NCI-H1417 (cell line): ENCODE measurements around the gene AOPEP.

Source experiments
- DNase-seq, 3 experiments: peaks; one replicate each; lab custom pipeline; 2025; lab: John Stamatoyannopoulos, UW

The AOPEP gene

GRCh38 chr9:94896512-94896911, 170.0 kb downstream of the AOPEP start:
- no peak for DNase-seq

DNA sequence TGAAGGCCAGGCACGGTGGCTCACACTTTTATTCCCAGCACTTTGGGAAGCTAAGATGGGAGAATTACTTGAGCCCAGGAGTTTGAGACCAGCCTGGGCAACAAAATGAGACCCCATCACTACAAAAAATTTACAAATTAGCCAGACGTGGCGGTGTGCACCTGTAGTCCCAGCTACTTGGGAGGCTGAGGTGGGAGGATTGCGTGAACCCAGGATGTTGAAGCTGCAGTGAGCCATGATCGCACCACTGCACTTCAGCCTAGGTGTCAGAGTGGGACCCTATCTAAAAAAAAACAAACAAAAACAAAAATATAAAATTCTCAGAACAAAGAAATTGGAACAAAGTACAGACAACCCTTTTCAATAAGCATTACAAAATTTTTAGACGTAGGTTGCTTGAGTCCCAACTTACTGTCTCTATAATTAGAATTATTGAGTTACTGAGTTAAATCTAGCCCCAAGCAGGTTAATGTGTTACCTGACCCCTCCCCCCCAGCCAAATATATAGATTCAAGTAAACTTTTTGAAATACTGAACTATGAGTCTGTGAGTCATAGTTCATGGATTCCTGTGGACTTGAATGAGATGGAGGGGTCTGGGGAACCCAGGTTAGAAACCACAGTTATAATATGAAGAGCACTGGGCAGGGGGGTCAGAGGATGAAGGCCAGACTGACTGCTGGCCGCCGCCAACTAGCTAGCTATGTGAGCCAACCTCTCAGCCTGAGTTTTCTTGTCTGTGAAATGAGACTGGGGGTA, 173.1 kb downstream of the AOPEP start:
- DNase-seq, result no peak

- DNase-seq, result no peak
Observed at GRCh38 chr9:94900222-94901018, 173.9 kb downstream of the AOPEP start.

DNA sequence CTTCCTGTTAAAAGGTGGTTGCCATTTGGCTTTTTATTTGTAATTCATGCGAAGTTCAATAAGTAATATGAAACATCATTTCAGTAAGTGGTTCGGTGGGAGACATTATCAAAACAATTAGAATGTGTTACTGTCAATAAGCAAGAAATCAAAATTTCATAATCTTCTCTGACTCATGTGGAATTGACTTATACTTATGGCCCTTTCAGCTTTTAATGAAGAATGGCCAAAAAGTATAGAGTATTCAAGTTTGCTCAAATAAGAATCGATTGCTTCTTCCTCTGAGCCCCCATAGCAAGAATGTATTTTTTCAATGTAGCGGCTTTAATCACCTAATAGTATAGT, 174.5 kb downstream of the AOPEP start:
- DNase-seq, result no peak

DNA sequence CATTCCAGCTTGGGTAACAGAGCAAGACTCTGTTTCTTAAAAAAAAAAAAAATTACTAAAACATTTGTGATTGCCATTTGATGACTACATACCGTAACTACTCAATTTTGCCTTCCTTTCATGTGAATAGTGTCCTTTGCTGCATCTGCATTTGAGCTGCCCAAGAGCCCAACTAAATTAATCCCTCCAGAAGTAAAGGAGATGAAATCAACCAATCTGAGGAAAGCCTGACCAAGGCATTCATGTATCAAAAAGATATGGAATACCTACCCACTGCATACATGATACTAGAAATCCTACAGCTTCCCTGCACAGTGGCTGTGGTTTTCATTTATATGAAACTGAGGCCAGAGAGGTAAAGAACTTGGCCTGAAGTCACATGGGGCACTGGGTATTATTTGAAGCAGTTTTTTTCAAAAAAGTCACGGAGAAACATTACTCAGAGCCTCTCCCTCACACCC, 177.5 kb downstream of the AOPEP start:
- DNase-seq, result no peak

- peak in 1 of 3 experiments; percentile 52 for DNase-seq
Observed at GRCh38 chr9:94904806-94905205, 178.3 kb downstream of the AOPEP start.

- peak in 1 of 3 experiments; percentile 67 for DNase-seq
Observed at GRCh38 chr9:94905606-94906005, 179.1 kb downstream of the AOPEP start.

DNA sequence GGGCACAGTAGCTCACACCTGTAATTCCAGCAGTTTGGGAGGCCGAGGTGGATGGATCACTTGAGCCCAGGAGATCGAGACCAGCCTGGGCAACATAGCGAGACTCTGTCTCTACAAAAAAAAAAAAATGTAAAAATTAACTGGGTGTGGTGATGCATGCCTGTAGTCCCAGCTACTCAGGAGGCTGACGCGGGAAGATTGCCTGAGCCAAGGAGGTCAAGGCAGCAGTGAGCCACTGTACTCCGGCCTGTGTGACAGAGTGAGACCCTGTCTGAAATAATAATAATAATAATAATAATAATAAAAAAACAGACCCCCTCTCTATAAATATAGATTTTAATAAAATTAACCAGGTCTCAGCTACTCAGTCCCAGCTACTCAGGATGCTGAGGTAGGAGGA, 179.7 kb downstream of the AOPEP start:
- DNase-seq, result no peak

DNA sequence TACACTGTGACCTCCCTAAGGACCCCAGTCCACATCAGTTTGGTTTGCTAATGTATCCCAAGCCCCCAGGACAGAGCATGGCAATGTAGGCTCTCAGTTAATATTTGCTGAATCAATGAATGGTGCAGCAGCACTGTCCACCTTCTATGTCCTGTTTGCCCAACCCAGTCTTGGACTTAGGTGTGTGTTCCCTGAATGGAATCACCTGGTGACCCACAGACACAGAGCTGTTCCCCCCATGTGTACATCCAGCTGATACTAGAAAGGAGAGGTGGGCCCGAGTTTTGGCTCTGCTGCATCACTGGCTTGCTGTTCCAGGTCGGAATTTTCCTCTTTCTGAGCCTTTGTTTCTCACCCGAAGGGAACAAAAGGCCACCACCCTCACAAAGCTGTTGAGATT, 180.2 kb downstream of the AOPEP start:
- no peak for DNase-seq

GRCh38 chr9:94907264-94907936, 180.9 kb downstream of the AOPEP start:
- DNase-seq, result no peak

GRCh38 chr9:94908011-94908563, 181.6 kb downstream of the AOPEP start:
- peak in 1 of 3 experiments; percentile 27 for DNase-seq

- DNase-seq, result peak in 2 of 3 experiments; percentile 73 to 92
Observed at GRCh38 chr9:94908583-94909249, 182.2 kb downstream of the AOPEP start.

DNA sequence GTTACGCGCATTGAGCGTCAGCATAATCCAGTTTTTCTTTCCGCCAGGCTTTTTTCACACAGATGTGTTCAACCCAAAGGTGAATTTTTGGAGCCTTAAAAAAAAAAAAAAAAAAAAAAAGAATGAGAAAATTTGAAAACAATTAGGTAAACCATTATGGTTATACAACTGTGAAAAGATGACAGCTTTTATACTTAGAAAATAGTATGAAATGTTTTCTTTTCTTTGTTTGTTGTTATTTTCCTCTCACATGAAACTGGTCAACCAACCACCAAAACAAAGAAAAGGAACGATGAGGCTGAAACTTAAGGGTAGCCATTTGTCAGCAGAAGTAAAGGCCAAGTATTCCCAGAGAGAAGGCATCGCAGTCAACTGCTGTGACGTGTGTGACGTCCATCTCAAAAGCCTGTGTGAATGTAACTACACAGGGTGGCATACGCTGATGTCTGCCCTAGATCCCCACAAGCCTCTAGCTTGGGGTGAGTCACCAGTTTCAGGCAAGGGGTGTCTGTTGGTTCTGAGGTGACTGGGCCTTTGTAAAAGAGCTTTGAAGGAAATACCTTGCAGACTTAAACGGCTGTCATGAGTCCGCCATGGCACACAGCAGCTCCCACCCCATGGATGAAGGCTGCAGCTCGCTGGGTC, 182.9 kb downstream of the AOPEP start:
- DNase-seq, result no peak

DNA sequence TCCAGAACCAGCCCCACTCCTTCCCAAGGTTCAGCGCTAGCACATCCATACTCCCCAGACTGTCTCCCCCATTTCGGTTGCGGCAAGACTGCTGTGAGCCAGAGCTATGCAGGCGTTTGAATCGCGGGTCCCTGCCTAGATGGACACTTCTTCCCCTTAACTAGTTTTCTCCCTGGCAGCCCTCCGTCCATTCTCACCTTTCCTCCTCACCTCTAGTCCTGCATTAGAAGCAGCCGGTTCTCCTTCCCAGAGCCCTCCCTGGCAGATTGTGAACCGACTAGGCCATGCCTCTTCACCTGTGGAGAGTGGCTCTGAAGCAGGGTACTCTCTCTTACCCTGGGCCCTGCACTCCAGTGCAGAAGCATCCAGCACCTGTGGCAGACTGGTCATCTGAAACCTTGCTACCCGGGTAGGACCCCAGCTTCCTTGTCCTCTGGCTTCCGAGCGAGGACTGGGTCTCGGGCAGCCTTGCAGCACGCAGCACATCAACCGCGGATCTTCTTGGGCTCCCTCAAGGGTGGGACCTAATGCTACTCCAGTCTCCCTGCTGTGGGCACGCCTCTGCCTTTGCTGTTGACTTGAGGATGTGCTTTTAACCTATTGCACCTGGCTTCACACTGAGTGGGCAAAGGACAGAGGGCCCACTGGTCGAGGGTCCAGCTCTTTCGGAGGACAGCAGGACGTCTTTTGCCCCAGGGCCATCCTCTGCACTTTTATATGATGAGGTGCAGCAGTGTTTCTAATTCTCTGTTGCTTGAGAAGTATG, 183.6 kb downstream of the AOPEP start:
- no peak for DNase-seq

DNA sequence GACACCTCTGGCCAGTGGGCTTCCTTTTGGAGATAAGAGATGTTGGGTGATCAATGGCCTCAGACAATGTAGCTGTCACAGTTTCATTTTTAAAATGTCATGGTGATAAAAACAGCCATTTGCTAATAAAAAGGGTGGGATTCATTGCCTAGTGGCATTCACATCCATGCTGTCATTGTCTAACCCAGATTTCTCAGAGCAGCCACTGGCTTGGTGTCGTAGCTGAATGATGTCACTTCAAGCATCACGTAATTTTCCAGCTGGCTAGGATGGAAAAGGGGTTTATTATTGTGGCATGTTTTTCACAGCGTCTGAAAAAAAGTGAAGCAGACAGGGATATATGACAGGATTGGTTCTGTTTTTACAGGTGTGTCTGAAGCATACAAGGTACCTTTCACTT, 184.7 kb downstream of the AOPEP start:
- DNase-seq, result peak in 1 of 3 experiments; percentile 28

DNA sequence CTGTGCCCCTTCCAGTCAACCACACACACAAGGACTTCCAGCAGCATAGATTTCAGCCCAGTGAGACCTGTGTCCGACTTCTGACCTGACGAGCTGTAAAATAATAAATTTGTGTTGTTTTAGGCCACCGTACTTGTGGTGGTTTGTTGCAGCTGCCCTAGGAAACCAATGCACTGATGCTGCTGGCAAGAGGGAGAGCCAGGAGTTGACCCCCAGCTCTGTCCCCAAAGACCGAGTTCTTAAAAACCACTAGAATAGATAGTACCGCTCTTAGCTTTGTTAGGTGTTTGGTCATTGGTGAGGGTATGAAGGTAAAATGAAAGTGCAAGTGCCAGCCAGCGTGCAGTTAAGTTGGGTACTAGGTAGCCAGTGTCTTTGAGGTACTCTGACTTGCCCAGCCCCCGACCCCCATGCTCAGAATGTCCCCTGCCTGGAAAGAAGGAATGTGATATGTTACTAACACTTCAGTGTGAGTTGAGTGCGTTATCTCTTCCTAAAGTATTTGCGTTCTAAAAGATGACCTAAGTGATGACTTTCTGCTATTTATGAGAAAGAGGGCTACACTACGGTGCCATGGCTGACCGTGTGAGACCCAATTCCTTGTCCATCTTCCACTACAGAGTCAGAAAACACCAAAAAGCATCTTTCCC, 185.6 kb downstream of the AOPEP start:
- no peak for DNase-seq

DNA sequence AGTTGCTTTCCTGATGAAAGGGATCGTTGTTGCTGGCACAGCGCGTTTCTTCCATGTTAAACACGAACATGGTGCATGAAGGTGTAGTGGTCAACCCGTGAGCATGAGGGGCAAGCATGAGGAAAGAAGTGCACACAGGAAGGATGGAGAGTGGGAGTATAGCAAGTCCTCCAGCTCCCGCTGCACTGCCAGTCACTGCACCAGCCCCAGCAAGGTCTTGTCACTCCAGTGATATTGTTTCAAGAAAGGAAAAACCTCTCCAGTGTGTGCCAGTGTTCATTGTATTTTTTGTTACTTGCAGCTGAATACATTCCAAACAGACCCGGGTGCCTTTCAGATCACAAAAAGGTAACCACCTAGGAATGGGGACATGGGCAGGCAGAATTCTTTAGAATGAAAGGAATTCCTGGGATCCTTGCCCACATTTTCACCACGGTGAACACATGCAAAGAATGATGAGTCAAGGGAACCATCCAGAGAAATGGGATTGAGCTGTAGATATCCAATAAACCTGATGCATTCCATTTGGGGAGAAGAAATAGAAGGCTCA, 186.3 kb downstream of the AOPEP start:
- no peak for DNase-seq

DNA sequence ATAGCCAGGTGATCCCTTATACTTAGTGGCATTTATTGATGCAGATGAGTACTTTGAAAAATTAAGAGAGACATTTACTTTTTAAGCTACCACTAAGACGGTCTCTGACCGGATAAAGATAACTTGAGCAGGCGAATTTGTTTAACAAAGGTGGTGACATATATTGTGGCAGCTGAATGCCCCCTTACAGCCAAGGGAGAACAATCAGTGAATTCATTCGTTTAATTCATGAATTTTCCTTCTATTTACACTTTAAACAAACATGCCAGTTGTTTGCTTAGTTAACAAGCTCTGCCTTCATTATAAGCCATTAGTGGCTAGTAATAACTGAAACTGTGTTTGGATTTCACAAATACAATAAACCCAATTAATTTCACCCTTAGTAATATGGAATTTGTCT, 187.1 kb downstream of the AOPEP start:
- peak in 2 of 3 experiments; percentile 65 to 88 for DNase-seq
